Muscle layer of colon (tissue), 2 donors: ENCODE results near the gene WDR83.
"Not testable (repeated sequence)": the region's sequence is repeated elsewhere in the genome, so short reads cannot be mapped to it uniquely, and the experiment has no call there.

Source experiments
- H3K27ac ChIP-seq: one replicate; pipeline ENCODE4 v1.7.0; 2013; ENCODE audit warnings: low read depth, mild to moderate bottlenecking, low read length, moderate library complexity
- H3K27me3 ChIP-seq, 2 donors: one replicate each; pipeline ENCODE4 v1.7.0; 2013; ENCODE audit warnings: low read length in 2 of 2, mild to moderate bottlenecking in 2 of 2; ENCODE audit not compliant: insufficient read depth in 2 of 2, control insufficient read depth in 1 of 2
- H3K36me3 ChIP-seq: one replicate; pipeline ENCODE4 v1.7.0; 2013; ENCODE audit warnings: mild to moderate bottlenecking, low read length; ENCODE audit not compliant: insufficient read depth
- H3K4me1 ChIP-seq: one replicate; pipeline ENCODE4 v1.7.0; 2013; ENCODE audit warnings: mild to moderate bottlenecking, low read length; ENCODE audit not compliant: insufficient read depth
- H3K4me3 ChIP-seq, 2 donors: one replicate each; pipeline ENCODE4 v1.7.0; 2013; ENCODE audit warnings: low read length in 2 of 2, low read depth in 1 of 2, mild to moderate bottlenecking in 1 of 2, moderate library complexity in 1 of 2
- H3K9ac ChIP-seq: one replicate; pipeline ENCODE4 v1.7.0; 2013; ENCODE audit warnings: low read length
- H3K9me3 ChIP-seq: one replicate; pipeline ENCODE4 v1.7.0; 2013; ENCODE audit warnings: mild to moderate bottlenecking, low read length
- donor health status: abdominal sarcoma.
- donor health status: Adenocarcinoma of cecum.

WDR83 gene

GRCh38 chr19:12705654-12706331 lies 39.2 kb downstream of the WDR83 start:
- Histone ChIP-seq H3K9me3 (no peaks in the 10 kb centered on the region), H3K4me3 (no peak overlapping the region), H3K27ac (no peak overlapping the region), H3K9ac (no peak overlapping the region), H3K4me1 (no peaks in the 10 kb centered on the region), H3K27me3 (no peaks in the 10 kb centered on the region), H3K36me3 (peaks cover 82% of the 10 kb centered on the region)

GRCh38 chr19:12706332-12706718 lies 39.7 kb downstream of the WDR83 start:
- Histone ChIP-seq H3K4me3 (no peak overlapping the region), H3K27ac (no peak overlapping the region), H3K9ac (no peak overlapping the region), H3K9me3 (no peaks in the 10 kb centered on the region), H3K36me3 (peaks cover 82% of the 10 kb centered on the region), H3K4me1 (no peaks in the 10 kb centered on the region), H3K27me3 (no peaks in the 10 kb centered on the region)

- Histone ChIP-seq H3K36me3 (peaks cover 68% of the 10 kb centered on the region), H3K4me1 (no peaks in the 10 kb centered on the region), H3K27me3 (no peaks in the 10 kb centered on the region), H3K27ac (no peak overlapping the region), H3K4me3 (no peak overlapping the region), H3K9ac (no peak overlapping the region), H3K9me3 (no peaks in the 10 kb centered on the region)
These were observed 42.0 kb downstream of the WDR83 start for GRCh38 chr19:12708641-12709040.

GRCh38 chr19:12711187-12711586 lies 44.6 kb downstream of the WDR83 start:
- Histone ChIP-seq H3K9ac (no peak overlapping the region), H3K27me3 (no peaks in the 10 kb centered on the region), H3K27ac (no peak overlapping the region), H3K4me1 (no peaks in the 10 kb centered on the region), H3K4me3 (no peak overlapping the region), H3K9me3 (no peaks in the 10 kb centered on the region), H3K36me3 (peaks cover 73% of the 10 kb centered on the region)

- not testable (repeated sequence) for H3K4me3 ChIP-seq, H3K9ac ChIP-seq, H3K27ac ChIP-seq, H3K9me3 ChIP-seq, H3K27me3 ChIP-seq, H3K4me1 ChIP-seq
- H3K36me3 ChIP-seq = peaks cover 71% of the 10 kb centered on the region
These were observed 45.5 kb downstream of the WDR83 start for GRCh38 chr19:12712077-12712476.

- not testable (repeated sequence) for H3K4me3 ChIP-seq, H3K27ac ChIP-seq, H3K9me3 ChIP-seq, H3K9ac ChIP-seq, H3K4me1 ChIP-seq, H3K27me3 ChIP-seq
- H3K36me3 ChIP-seq = peaks cover 64% of the 10 kb centered on the region
These were observed 46.7 kb downstream of the WDR83 start for GRCh38 chr19:12713304-12713703.

- peaks cover 7% of the 10 kb centered on the region for H3K4me1 ChIP-seq
- no peak overlapping the region for H3K9ac ChIP-seq
- no peak overlapping the region for H3K27ac ChIP-seq
- no peaks in the 10 kb centered on the region for H3K27me3 ChIP-seq
- H3K9me3 ChIP-seq = no peaks in the 10 kb centered on the region
- peaks cover 56% of the 10 kb centered on the region for H3K36me3 ChIP-seq
- no peak overlapping the region for H3K4me3 ChIP-seq
These were observed 48.5 kb downstream of the WDR83 start for GRCh38 chr19:12715102-12715501.

- Histone ChIP-seq H3K9me3 (no peaks in the 10 kb centered on the region), H3K36me3 (peaks cover 48% of the 10 kb centered on the region), H3K9ac (no peak overlapping the region), H3K27ac (no peak overlapping the region), H3K27me3 (no peaks in the 10 kb centered on the region), H3K4me3 (no peak overlapping the region), H3K4me1 (peaks cover 14% of the 10 kb centered on the region)
These were observed 49.3 kb downstream of the WDR83 start for GRCh38 chr19:12715929-12716328.

- Histone ChIP-seq H3K27ac (peak overlapping the region; percentile 94), H3K9me3 (no peaks in the 10 kb centered on the region), H3K36me3 (peaks cover 23% of the 10 kb centered on the region), H3K4me1 (peaks cover 30% of the 10 kb centered on the region), H3K4me3 (peak overlapping the region; percentile 89 to 91), H3K27me3 (no peaks in the 10 kb centered on the region), H3K9ac (peak overlapping the region; percentile 7)
These were observed 53.7 kb downstream of the WDR83 start for GRCh38 chr19:12720296-12720695.

- H3K27ac ChIP-seq = peak overlapping the region; percentile 94
- H3K9ac ChIP-seq = peak overlapping the region; percentile 99
- no peaks in the 10 kb centered on the region for H3K27me3 ChIP-seq
- H3K4me3 ChIP-seq = peak overlapping the region; percentile 89 to 91
- peaks cover 16% of the 10 kb centered on the region for H3K36me3 ChIP-seq
- no peaks in the 10 kb centered on the region for H3K9me3 ChIP-seq
- peaks cover 30% of the 10 kb centered on the region for H3K4me1 ChIP-seq
These were observed 54.4 kb downstream of the WDR83 start for GRCh38 chr19:12720851-12721655.

- Histone ChIP-seq H3K36me3 (peaks cover 9% of the 10 kb centered on the region), H3K4me3 (peak overlapping the region; percentile 89 to 91), H3K27ac (peak overlapping the region; percentile 94), H3K9me3 (no peaks in the 10 kb centered on the region), H3K9ac (peak overlapping the region; percentile 99), H3K27me3 (no peaks in the 10 kb centered on the region), H3K4me1 (peaks cover 30% of the 10 kb centered on the region)
These were observed 55.3 kb downstream of the WDR83 start for GRCh38 chr19:12721656-12722565.
